Dedifferentiated amniotic fluid mesenchymal stem cell (primary cell): ENCODE data around the gene SSBP4.
"Not testable (repeated sequence)": the region's sequence is repeated elsewhere in the genome, so short reads cannot be mapped to it uniquely, and the experiment has no call there.

ENCODE experiments used
- DNase-seq: peaks from one replicate; pipeline ENCODE4 v3.0.0-alpha.2; 2016; ENCODE audit errors: extremely low spot score

SSBP4 gene

DNA sequence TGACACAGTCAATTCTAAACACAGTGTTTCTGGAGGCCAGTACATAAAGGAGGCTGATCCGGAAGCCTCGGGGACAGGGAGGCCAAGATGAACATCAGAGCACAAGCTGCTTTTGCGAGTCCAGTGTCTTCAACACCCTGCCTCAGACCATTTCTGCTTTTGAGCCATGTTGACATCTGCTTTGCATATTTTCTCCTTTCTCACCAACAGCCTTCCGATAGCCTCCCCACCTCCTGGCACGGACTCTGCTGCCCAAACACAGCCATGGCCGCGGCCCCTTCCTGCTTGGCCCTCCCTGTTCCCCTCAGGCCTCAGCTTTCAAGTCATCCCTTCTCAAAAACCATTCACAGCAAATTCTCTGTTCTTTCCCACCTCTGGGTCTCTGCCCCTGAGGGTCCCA, 25.4 kb upstream of the SSBP4 start:
- no peak for DNase-seq

DNA sequence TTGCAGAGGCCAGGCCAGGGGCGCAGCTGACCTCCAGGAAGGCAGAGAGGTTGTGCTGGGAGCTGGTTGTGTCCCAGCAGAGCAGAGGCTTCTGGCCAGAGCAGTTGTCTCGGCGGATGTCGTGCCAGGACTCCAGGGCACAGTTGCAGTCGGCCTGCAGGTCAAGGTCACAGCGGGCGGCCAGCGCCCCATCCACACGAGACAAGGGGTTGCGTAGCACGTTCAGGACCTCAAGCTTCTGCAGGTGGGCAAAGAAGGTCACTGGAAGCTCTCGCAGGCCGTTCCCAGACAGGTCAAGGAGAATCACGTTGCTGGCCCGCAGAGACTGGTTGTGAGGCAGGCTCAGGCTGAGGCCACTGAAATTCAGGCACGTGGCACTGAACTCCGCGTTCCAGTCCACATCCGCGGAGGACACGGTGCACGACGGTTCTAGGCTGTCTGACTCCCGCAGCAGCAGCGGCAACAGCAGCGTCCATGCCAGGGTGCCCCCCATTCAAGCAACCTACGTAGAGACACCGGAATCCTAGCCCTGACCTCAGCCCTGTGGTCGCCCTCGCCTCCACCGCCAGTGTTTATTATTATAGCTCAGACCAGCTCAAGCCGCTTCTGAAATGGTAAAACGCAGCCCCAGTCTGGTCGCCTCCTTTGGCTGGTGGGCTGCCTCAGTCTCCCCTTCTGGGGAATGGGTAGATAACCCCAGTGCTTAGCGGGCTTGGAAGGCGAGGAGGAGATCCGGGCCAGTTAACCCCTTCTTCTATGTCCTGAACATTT, 22.5 kb upstream of the SSBP4 start:
- no peak for DNase-seq

DNA sequence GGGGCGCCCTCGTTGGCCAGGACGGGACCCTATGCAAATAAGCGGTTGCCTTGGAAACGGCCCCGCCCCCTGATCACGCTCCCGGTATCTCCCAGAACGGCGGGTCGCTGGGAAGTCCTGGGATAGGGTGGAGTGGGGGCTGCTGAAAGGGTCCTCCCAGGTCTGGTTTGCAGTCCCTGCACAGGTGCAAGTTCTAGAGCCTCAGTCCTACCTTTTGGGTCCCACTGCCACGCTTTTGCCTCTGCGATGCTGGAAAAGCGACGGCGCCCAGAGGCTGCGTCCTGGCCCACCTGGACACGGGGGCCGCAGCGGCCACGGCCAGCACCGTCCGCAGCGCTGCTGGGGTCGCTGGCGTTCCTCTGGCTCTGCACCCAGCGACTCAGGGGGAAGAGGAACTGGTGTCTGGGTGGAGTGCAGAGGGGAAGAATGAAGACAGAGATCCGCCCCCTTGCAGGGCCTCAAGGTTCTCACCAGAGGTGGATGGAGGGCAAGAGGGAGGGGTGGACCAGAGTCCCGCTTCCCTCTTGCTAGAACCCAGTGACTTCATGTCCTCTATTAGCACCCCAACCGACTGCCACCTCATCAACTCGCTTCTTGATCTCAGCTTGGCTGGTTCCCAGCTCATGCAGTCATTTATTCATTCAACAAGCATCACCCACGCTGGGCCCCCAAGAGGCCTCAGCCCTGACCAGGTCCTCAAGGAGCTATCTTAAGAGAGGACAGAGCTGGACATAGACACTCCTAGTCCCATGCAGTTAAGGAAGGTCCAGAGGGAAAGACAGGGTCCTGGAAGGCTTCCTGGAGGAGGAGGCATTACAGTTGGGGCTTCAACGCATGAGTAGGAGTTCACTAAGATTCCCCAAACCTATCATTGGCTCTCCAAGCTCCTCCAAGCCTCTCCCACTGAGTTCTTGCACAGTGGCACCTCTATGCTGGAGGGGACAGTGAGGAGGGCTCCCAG, 21.7 kb upstream of the SSBP4 start, which contains the start of gene LRRC25:
LRRC25 (minus strand) TSS at position 381 of the 961 bp plus-strand sequence. CDS start 659 bp downstream, outside the sequence.
- DNase-seq: no peak

DNA sequence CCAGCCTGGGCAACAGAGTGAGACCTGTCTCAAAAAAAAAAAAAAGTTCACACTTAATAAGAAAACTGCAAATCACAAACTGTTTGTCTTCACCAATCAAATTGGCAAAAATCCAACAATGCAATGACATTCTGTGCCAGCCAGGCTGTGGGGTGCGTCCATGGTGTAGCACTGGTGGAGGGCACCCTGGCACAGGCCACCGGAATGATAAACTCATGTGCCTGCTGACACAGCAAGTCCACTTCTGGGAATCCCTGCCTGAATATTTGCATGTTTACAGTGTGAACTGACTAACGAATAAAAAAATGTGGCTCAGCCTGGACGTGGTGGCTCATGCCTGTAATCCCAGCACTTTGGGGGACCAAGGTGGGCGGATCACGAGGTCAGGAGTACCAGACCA, 20.2 kb upstream of the SSBP4 start:
- DNase-seq: no peak

DNA sequence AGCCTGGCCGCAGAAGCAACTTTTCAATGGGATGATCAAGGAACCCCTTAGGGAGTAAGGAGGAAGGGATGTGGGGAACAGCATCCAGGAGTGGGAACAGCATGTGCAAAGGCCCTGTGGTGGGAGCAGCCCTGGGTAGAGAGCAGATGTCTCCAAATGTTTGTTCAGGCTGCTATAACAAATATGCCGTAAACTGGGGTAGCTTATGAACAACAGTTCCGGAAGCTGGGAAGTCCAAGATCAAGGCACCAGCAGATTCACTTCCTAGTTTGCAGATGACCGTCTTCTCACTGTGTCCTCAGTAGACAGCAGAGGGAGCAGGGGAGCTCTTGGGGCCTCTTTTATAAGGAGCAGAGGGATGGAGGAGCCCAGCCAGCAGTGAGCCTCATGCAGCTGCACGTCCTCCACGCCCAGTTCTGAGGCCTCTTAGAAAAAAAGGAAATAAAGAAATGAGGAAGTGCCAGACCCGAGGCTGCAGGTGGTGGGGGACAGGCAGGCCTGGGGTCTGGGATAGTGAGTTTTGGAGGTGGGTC, 17.6 kb upstream of the SSBP4 start:
- no peak for DNase-seq

DNA sequence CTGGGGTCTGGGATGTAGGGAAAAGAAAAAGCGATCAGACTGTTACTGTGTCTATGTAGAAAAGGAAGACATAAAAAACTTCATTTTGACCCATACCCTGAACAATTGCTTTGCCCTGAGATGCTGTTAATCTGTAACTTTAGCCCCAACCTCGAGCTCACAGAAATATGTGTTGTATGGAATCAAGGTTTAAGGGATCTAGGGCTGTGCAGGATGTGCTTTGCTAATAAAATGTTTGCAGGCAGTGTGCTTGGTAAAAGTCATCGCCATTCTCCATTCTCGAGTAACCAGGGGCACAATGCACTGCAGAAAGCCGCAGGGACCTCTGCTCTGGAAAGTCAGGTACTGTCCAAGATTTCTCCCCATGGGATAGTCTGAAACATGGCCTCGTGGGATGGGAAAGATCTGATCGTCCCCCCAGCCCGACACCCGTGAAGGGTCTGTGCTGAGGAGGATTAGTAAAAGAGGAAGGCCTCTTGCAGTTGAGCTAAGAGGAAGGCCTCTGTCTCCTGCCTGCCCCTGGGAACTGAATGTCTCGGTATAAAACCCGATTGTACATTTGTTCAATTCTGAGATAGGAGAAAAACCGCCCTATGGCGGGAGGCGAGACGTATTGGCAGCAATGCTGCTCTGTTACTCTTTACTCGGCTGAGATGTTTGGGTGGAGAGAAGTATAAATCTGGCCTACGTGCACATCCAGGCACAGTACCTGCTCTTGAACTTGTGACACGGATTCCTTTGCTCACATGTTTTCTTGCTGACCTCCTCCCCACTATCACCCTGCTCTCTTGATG, 16.5 kb upstream of the SSBP4 start:
- not testable (repeated sequence) for DNase-seq

DNA sequence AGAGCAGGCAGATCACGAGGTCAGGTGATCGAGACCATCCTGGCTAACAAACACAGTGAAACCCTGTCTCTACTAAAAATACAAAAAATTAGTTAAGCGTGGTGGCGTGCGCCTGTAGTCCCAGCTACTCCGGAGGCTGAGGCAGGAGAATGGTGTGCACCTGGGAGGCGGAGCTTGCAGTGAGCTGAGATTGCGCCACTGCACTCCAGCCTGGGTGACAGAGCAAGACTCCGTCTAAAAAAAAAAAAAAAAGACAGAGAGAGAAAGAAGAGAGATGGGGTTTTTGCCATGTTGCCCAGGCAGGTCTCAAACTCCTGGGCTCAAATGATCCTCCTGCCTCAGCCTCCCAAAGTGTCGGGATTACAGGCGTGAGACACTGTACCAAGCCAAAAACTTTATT, 13.4 kb upstream of the SSBP4 start:
- DNase-seq: not testable (repeated sequence)

DNA sequence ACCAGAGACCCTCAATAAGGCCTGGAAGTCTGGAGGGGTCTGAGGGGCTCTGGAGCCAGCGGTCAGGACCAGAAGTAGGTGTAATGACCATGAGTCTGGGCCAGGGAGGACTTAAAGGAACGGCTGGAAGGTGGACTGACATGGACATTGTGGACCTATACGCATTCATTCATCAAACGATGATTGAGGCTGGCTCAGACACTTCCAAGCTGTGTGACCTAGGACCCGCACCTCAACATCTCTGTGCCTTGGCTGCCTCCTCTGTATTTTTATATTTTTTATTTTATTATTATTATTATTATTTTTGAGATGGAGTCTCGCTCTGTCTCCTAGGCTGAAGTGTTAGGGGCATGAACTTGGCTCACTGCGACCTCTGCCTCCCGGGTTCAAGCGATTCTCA, 12.4 kb upstream of the SSBP4 start:
- no peak for DNase-seq

DNA sequence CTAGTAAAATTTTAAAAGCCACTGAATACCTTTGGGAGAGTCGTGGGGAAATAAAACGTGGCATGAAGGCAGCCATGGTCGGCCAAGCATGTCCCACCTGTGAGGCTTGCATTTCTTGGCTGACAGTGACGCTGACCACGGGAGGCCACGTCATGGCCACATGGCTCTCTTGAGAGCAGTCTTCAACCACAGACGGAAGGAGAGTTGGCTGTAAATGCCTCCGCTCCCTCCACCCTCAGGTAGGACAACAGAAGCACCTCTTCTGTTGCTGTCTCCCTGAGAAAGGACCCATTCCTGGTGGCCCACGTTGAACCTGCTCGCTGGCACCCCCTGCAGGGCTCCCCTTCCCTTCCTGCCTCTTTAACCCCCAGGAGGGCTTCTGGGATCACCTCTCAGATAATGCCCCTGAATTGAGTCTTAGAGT, 11.1 kb upstream of the SSBP4 start:
- no peak for DNase-seq

DNA sequence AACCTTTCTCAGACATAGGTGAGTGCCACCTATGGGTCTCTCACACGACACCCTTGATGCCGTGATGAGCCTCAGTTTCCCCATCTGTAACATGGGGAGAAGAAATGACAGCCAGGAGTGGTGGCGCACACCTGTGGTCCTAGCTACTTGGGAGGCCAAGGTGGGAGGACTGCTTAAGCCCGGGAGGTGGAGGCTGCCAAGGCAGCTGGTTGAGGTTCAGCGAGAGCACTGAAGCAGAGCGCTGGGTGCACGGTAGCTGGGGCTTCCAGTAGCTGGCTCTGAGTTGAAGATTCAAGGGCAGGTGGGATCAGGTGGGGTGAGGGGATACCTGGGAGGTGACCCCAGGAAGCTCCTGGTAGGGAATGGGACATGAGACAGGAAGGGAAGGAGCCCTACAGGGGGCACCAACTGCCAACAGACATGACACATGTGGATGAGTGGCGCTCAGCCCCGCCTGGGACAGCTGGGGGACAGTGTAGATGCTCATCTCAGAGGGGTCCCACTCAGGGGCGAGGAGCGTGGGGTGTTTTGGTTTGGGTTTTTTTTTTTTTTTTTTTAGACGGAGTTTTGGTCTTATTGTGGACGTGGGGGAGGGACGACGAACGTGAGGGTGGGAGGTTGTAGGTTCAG, 6.5 kb upstream of the SSBP4 start:
- DNase-seq: no peak

DNA sequence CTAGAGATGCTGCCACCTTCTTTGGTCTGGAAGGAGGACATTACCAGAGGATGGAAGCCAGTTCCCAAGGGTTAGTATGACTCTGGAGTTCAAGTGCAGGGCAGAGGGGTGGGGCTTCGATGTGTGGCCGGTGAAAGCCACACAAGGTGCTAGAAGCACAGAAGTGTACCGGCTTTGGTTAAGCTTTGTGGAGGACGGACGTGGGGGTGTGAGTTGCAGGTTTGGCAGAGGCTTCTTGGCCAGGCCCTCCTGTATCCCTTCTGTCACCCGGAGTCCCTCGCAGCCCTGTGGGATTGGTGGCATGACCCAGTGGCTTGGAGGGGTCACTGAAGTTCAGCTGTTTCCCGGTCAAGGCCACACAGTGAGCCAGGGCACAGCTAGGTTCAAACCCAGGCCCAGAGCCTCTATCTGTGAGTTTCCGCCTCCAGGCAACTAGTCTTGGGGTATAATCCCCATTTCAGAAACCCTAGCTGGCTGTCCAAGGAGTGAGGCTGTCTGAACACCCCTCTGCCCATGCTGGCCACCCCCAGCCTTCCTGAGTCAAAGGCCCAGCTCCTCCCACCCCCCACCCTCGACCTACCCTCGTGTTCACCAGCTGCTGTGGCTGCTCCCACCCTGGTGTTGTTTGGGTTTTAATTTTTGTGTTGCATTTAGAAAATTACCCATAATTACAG, 4.6 kb upstream of the SSBP4 start:
- DNase-seq: no peak

DNA sequence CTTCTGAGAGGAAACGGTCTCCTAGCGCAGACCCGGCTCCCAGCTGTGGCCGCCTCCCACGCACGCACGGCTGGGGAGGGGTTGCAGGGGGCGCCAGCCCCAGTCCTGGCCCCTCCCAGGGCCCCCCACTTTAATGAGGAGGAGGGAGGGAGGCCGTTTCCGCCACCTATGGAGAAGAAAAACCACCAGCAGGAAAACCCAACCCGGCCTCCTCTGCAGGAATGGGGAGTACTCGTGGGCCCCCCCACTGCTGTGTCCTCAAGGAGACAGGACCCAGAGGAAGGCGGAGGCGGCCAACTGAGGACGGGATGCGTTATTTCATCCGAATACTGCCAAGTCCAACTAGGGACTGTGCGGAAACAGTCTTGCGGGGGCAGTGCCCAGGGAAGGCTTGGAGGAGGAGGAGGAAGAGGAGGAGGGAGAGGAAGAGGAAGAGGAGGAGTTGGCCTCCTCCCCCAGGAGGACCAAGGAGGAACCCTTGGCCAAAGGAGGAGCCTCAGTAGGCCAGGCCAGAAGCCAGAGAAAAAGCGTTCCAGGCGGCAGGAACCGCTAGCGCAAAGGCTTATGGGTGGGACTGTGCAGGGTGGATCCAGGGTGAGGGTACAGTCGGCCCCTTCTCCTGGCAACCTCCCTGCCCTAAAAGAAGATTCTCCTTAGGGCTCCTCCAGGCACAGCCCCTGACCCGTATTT, 3.9 kb upstream of the SSBP4 start:
- DNase-seq: no peak

DNA sequence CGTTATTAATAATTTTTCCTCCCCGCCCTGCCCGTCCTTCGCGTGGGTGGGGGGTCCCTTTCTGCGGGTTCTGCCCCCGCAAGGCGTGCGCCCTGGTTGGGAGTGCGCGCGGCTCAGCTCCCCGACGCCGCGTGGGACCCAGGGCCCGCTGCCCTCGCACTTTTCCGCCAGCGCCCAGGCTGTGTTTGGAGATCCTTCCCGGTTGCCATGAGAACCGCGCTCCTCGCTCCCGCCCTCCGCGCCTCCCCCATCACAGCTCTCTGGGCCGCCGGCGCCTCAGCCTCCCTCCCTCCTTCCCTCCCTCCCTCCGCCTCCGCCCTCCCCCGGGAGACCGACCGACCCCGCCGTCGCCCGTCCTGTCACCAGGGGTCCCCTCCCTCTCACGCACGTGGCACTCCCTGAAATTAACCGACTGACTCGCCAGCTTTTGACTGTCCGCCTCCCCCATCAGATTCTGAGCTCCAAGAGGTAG, 2.4 kb upstream of the SSBP4 start:
- DNase-seq: peak; percentile 90

DNA sequence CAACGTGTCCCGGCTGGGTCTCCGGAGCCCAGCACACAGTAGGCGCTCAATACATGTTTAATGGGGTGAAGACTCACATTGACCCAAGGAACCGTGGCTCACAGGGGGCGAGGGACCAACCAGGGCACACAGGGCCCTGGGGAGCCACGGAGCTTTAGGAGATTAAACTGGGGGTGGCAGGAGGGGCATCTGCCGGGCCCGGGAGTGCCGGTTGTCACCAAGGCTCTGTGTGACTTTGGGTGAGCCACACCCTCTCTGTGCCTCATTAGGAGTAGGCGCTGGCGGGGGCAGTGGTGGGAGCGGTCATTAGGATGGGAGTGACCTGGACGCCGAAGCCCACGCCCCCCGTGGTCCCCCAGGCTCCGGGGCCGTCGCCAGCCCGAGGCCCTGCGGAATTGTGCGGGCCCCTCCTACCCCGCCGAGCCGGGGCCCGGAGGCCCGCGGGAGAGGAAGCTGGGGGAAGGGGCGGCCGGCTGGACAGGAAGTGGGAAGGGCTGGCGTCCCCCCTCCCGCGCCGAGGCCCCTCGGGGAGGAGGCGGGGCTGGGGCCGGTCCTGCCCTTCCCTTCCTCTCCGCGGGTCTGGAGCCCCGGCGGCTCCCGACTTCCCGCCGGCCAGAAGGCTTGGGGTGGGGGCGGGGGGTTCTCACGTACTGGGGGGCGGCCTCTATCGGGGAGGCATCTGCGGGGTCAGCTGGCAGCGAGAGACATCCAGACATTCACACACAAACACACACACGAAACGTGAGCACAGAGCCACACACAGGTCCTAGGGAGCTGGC, 1.8 kb upstream of the SSBP4 start:
- peak; percentile 52 for DNase-seq

DNA sequence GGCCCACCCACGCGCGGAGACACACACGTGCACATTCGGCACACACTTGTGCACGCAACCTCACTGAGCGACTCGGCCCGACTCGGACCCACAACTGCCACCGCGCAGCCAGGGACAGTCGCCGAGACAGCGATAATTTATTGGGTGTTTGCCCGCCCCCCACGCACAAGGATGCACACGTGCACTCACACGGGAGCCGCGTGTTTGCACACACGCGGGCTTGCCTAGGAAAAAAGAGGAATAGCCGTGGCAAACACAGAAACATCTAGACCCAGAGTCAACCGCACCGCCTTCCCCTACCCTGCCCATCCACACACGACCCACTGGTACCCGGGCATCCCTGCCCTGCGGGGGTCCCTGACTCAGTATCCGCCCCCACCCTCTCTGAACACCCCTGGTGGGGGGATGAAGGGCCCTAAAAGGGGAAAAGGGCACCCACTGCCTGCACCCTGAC, 1.1 kb upstream of the SSBP4 start:
- no peak for DNase-seq

DNA sequence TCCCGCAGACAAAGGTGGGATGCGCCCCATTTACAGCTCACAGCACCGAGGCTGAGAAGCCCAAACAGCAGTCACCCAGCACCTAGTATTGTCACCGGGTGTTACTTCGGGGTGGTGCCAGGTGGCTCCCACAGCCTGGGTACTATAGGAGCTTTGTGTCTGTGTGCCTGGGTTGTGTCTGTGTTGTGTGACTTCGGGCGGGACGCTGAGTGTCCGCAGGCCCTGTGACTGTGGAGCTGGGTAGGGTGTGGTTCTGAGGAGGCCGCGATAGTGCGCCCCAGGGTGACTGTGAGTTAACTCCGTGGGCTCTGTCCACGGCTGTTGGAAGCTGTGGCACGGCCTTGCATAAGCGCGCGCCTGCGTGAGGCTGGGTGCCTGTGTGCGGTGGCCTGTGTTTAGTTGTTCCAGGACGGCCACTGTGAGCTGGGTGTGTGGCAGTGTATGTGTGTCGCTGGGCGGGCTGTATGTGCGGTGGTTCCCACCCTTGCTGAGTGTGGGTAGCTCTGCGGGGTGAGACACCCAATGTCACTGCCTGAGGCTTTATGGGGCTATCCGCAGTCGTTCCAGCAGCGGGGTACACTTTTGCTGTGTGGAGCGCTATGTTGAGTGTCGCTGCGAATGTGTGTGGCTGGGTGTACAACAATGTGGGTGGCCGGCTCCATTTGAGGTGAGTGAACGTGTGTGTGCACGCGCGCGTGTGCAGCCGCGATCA, 559 bp upstream of the SSBP4 start:
- DNase-seq: no peak

DNA sequence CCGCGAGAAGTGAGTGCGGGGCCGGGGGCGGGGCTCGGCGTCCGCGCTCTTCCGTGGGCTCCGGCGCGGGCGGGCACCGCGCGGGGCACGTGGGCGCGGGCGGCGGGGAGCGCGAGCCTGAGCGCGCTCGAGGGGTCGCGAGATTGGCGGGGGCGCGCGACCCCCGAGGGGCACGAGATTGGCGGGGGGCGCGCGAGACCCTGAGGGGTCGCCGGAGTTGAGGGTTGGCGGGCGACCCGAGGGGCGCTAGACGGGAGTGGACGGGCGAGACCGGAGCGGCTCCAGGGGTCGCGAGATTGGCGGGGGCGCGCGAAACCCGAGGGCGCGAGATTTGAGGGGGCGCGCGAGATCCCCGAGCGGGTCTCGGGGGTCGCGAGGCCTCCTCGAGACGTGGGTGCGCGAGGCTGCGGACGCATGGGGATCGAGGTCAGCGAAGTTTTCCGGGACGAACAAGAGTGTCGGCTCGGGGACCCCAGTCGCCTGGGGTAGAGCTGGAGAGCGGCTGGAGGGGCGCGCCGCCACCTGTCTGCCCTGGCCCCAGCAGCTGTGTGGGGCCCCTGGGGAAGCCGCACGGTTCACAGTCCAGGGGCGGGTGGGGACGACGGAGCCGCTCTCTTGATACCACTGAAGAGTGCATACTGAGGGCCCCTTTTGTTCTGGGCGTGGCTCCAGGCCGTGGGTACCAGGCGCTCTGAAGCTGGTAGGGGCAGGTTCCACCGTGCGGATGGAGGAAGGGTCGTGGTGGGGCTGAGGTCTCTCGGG, 682 bp downstream of the SSBP4 start:
- no peak for DNase-seq

DNA sequence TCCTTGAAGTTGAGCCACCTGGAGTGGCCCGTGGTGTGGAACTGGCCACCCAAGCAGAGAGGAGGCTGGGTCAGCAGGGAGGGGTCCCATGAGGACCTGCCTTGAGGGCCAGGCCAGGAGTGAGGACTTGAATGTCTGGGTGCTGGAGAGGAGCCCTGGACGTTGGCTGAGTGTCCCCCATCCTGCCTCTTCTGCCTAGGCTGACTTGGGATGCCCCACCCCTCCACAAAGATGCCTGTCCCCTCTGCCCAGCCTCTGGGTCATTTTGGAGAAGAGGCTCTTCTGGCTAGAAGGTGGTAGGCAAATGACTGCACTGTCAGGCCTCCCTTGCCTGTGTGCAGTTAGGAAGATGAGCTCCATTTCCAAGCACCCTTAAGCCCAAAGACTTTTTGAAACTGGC, 1.7 kb downstream of the SSBP4 start:
- DNase-seq: no peak
